RKO (cell line): ENCODE data around the gene ITCH.
"Not testable (repeated sequence)": the region's sequence is repeated elsewhere in the genome, so short reads cannot be mapped to it uniquely, and the experiment has no call there.

Experiments used
- DNase-seq: peaks from one replicate; pipeline ENCODE4 v3.0.0-alpha.2; 2016; ENCODE audit warnings: low spot score

The ITCH gene

DNA sequence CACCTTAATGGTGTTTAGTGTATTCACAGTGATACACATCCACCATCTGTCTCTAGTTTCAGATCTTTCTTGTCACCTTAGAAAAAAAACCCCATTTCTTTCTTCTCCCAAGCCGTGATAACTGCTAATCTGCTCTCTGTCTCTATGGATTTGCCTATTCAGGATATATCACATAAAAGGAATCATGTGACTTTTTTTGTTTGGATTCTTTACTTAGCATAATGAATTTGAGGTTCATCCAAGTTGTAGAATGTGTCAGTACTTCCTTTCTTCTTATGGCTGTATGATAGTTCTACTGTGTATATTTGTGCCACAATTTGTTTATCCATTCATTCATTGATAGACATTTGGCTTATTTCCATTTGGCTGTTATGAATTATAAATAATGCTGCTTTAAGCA, 57.1 kb downstream of the ITCH start:
- DNase-seq, result no peak

GRCh38 chr20:34420975-34421374, 57.9 kb downstream of the ITCH start:
- no peak for DNase-seq

GRCh38 chr20:34421766-34422466, 58.8 kb downstream of the ITCH start:
- DNase-seq, result no peak

GRCh38 chr20:34425032-34425690, 62.1 kb downstream of the ITCH start:
- DNase-seq, result not testable (repeated sequence)

DNA sequence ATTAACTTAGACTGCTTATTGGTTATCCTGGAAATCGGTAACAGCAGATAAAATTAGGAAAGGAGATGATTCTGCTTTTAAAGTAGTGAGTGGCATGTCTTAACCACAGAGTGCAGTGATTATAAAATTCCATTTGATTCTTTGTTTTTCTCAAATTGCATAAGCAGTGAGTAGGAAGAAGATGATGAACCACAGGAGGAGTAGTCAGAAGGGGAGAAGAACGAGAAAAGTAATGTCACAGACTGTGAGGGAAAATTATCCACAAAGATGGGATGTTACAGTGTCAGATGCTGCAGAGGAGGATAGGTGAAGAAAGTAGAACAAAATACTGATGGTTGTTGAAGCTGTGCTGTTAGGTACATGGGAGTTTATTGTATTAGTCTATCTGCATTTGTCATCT, 63.0 kb downstream of the ITCH start:
- DNase-seq, result no peak

GRCh38 chr20:34427331-34427730, 64.3 kb downstream of the ITCH start:
- DNase-seq, result no peak

DNA sequence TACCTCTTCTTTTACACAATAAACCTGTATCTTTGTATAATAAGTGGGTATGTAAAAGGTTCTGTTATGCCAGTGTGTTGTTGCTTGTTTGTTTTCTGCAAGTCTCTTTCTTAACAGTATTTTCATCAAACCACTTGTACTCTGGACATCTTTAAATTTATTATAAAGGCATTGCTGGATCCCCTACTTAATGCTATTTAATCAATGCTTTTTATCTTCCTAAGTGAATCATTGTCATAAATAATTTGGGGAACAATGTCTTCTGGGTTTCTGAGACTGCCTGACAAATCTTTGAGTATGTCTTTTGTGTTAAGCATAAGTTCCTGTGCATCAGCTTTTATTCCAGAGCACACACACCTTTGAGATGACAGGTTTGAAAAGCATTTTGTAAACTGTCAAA, 64.7 kb downstream of the ITCH start:
- no peak for DNase-seq

GRCh38 chr20:34431168-34431567, 68.1 kb downstream of the ITCH start:
- no peak for DNase-seq

- not testable (repeated sequence) for DNase-seq
Measured at GRCh38 chr20:34432663-34433062, 69.6 kb downstream of the ITCH start.

DNA sequence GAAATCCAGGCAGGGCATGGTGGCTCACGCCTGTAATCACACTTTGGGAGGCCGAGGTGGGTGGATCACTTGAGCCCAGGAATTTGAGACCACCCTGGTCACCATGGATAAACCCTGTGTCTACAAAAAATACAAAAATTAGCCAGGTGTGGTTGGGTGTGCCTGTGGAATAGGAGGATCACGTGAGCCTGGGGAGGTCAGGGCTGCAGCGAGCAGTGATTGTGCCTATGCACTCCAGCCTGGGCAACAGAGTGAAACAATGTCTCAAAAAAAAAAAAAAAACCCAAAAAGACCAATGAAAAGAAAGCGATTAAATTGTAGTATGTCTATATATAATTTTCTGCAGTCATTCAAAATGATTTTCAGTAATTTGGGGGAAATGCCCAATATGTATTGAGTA, 70.3 kb downstream of the ITCH start:
- no peak for DNase-seq

DNA sequence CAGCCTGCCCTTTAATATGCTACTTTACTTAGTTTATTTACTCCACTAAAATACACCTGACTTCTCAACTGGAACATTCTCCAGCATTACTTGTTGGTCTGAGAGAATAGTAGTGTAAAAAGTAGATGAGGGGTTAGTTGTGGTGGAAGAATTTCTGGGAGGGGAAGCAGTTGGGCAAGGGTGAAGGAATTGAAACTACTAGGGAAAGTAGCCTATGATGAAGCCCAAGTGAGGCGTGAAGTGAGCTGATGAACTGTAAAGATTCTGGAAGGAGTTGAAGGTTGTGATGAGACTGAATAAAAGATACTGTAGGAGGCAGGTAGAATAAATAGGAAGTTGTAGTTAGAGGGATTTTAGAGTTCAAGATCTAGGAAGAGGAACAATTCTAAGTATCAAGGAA, 72.5 kb downstream of the ITCH start:
- no peak for DNase-seq

- DNase-seq, result no peak
Measured at GRCh38 chr20:34437330-34437986, 74.4 kb downstream of the ITCH start.

DNA sequence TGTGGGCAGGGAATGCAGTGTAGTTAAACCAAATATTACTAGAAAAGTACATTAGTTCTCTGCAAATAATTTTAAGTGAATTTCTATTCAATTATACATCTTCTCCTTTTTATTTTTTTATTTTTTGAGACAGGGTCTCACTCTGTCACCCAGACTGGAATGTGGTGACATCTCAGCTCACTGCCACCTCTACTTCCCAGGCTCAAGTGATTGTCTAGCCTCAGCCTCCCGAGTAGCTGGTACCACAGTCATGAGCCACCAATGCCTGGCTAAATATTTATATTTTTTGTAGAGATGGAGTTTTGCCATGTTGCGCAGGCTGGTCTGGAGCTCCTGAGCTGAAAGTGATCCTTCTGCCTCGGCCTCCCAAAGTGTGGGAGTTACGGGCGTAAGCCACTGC, 76.1 kb downstream of the ITCH start:
- DNase-seq, result no peak

GRCh38 chr20:34441423-34441822, 78.3 kb downstream of the ITCH start:
- not testable (repeated sequence) for DNase-seq

- no peak for DNase-seq
Measured at GRCh38 chr20:34443546-34443945, 80.5 kb downstream of the ITCH start.

DNA sequence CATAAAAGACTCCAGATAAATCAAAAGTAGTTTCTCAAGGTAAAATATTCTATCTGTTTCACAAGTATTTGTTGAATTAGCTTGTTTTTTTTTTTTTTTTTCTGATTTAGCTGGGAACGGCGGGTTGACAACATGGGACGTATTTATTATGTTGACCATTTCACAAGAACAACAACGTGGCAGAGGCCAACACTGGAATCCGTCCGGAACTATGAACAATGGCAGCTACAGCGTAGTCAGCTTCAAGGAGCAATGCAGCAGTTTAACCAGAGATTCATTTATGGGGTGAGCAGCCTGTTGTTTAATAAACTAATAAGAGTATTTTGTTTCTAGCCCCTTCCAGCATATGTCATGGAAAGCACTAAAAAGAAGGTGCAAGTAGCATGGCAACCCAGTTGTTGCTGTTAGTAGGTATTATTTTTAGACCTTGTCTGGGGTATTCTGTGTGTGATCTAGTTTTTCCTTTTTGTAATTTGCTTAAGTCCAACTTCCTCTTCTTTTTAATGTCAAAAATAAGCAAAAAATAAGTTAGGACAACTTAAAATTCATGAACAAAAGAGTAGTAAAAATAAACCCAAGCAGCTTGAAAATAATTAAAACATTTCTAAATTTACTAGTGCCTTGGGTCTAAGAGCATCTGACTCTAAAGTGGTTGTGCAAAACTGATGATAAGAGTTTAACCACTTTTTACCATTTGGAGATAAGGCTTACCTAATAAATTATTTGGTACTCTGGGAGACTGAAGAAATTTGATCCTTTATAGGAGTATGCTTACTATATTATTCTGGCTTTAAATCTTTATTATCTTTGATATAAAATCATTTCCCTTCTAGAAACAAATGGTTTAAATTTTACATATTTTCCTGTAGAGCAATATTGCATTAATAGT, 82.3 kb downstream of the ITCH start:
- no peak for DNase-seq

- DNase-seq, result no peak
Measured at GRCh38 chr20:34448517-34448916, 85.4 kb downstream of the ITCH start.

DNA sequence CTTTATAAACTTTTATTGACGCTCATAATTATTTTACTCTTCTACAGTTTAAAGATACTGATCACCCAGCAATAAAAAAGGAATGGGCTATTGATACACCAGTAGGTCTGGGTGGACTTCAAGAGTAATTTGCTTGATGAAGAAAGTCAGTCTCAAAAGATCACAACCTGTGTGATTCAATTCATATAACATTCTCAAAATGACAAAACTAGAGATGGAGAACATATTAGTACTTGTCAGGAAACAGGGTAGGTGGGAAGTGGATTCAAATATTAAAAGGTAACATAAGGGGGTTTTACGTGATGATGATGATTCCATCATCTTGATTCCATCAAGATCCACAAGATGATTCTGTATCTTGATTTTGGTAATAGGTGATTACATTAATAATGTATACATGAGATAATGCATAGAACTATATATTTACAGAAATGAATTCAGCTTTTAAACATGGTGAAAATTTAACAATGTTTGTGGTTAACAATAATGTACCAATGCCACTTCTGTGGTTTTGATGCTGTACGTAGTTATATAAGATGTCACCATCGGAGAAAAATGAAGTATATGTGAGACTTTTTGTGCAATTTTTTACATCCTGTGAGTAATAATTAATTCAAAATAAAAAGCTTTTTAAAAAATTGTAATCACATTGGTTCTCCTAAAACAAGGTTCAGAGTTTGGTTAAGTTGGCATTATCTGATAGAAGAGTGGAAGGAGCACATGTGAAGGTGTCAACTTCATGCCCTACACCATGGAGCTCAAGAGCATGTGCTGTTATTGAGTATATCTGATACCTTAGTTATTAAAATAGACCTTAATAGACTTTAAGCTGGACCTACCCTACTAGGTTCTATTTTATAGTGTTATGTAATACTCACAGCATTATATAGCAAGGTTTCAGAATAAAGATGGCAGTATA, 86.9 kb downstream of the ITCH start:
- no peak for DNase-seq

DNA sequence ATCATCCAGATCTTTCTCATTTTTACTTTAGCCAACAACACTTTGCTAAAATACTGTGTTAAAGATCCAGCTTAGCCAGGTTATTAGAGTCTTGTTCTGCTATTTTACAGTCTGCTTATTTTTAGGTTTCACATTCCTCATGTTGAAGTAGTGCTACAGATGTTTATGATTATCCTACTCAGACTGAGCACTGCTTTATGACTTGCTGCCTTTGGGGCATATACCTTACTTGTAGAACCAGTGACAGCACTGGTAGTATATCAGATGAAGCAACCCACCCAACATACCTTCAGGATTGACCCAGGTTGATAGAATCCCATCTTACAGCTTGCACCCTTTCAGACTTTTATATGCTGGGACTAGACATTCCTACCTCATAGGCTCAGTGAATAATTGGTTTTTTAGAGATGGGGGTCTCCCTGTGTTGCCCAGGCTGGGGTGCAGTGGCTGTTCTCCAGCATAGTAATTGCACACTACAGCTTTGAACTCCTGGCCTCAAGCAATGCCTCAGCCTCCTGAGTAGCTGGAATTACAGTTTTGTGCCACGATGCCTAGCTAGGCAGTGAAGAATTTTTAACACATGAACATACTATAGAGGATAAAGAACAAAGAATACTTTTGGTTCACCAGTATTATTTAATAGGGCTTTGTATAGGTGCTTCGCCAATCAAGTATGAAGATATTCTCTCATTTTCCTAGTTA, 89.4 kb downstream of the ITCH start:
- no peak for DNase-seq

- DNase-seq, result peak; percentile 37
Measured at GRCh38 chr20:34458631-34459030, 95.6 kb downstream of the ITCH start.
